ENCODE measurements around the gene IL1RL2. TPM values are rescaled to one million over a fixed set of nuclear protein-coding genes. Genes with fewer than 3 reads are reported as not detected.

The IL1RL2 gene
- total RNA-seq, 1 experiment from 2014 or later: not detected

DNA sequence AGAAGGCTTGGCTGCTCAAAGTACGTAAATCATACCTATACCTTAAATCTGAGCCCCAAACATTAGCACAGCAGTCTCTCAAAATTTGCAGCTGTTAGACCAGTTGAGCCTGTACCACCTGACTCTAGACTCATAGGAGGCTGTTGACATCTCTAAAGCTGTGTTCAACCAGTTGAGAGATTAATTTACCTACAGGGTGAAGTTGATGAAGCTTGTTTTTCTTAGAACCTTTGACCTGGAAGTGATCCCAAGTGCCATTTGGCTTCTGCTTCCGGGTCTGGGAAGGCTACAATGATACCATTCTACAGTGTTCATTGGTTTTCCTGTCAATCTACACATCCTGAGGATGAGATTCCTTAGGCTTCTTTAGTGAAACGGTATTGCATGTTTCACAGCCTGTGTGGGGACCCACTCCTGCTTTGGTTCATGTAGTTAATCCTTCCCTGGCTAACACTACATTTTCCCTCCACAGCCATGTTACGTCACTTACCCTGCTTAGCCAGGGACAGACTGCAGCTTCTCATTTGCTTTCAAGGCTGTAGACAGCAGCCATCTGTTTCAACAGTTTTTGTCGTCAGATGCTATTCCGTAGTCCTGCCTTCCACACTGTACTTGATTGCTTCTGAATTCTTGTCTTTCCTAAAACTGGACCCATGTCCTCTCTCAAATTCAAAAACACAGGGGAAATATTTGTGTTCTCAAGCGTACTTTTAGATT is 4.7 kb upstream of the IL1RL2 start (continued):
- TF ChIP-seq ZNF425 (CRISPR knock-in tag; conservative IDR thresholded peaks at IDR 0.05): no peak
- TF ChIP-seq RELA (CRISPR knock-in tag; IDR thresholded peaks at IDR 0.05; ENCODE audit: borderline replicate concordance): no peak
- no peak for TF ChIP-seq ZNF263 (CRISPR knock-in tag; IDR thresholded peaks at IDR 0.05; ENCODE audit: low read depth)
- no peak for TF ChIP-seq ZNF138 (CRISPR knock-in tag; conservative IDR thresholded peaks at IDR 0.05)
- TF ChIP-seq, protein P1, sequence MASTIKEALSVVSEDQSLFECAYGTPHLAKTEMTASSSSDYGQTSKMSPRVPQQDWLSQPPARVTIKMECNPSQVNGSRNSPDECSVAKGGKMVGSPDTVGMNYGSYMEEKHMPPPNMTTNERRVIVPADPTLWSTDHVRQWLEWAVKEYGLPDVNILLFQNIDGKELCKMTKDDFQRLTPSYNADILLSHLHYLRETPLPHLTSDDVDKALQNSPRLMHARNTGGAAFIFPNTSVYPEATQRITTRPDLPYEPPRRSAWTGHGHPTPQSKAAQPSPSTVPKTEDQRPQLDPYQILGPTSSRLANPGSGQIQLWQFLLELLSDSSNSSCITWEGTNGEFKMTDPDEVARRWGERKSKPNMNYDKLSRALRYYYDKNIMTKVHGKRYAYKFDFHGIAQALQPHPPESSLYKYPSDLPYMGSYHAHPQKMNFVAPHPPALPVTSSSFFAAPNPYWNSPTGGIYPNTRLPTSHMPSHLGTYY (CRISPR knock-in tag; IDR thresholded peaks at IDR 0.05): no peak
- TF ChIP-seq, protein P2, sequence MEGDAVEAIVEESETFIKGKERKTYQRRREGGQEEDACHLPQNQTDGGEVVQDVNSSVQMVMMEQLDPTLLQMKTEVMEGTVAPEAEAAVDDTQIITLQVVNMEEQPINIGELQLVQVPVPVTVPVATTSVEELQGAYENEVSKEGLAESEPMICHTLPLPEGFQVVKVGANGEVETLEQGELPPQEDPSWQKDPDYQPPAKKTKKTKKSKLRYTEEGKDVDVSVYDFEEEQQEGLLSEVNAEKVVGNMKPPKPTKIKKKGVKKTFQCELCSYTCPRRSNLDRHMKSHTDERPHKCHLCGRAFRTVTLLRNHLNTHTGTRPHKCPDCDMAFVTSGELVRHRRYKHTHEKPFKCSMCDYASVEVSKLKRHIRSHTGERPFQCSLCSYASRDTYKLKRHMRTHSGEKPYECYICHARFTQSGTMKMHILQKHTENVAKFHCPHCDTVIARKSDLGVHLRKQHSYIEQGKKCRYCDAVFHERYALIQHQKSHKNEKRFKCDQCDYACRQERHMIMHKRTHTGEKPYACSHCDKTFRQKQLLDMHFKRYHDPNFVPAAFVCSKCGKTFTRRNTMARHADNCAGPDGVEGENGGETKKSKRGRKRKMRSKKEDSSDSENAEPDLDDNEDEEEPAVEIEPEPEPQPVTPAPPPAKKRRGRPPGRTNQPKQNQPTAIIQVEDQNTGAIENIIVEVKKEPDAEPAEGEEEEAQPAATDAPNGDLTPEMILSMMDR (IDR thresholded peaks at IDR 0.05): no peak
- TF ChIP-seq OVOL2 (CRISPR knock-in tag; IDR thresholded peaks at IDR 0.05; ENCODE audit: borderline replicate concordance): no peak
- TF ChIP-seq HMGA2 (CRISPR knock-in tag; IDR thresholded peaks at IDR 0.05): no peak
- TF ChIP-seq FOXK1 (CRISPR knock-in tag; IDR thresholded peaks at IDR 0.05): no peak

GRCh38 chr2:102184018-102184417 is 2.8 kb upstream of the IL1RL2 start:
- ATAC-seq (no peak), DNase-seq (ENCODE audit: low spot score) (no peak)
- Mint-ChIP-seq H3K4me1 (peaks cover 3% of the 10 kb centered on the region; the same call in 1 of the 2 replicates), H3K4me3 (no peak overlapping the region), H3K27me3 (ENCODE audit: low read depth) (peaks cover 38% of the 10 kb centered on the region), H3K36me3 (peaks cover 2% of the 10 kb centered on the region; the same call in 1 of the 2 replicates), H3K9me3 (peaks cover 3% of the 10 kb centered on the region), H3K27ac (no peak overlapping the region)
- TF ChIP-seq, protein P3, sequence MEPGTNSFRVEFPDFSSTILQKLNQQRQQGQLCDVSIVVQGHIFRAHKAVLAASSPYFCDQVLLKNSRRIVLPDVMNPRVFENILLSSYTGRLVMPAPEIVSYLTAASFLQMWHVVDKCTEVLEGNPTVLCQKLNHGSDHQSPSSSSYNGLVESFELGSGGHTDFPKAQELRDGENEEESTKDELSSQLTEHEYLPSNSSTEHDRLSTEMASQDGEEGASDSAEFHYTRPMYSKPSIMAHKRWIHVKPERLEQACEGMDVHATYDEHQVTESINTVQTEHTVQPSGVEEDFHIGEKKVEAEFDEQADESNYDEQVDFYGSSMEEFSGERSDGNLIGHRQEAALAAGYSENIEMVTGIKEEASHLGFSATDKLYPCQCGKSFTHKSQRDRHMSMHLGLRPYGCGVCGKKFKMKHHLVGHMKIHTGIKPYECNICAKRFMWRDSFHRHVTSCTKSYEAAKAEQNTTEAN (CRISPR knock-in tag; IDR thresholded peaks at IDR 0.05): no peak
- no peak for TF ChIP-seq CREM (CRISPR knock-in tag; IDR thresholded peaks at IDR 0.05)
- no peak for TF ChIP-seq MYBL2 (CRISPR knock-in tag; IDR thresholded peaks at IDR 0.05)
- no peak for TF ChIP-seq ATF1 (CRISPR knock-in tag; IDR thresholded peaks at IDR 0.05)
- TF ChIP-seq TEAD1 (CRISPR knock-in tag; IDR thresholded peaks at IDR 0.05): no peak
- ChIA-PET CTCF (interaction anchor here (1.3 to 3.0 kb wide), 2 partner anchors 57 to 178 kb away, joined by 3 to 10 read pairs; no protein-coding TSS in a partner anchor), POLR2A (no interaction called here)

- Mint-ChIP-seq H3K9me3 (peaks cover 3% of the 10 kb centered on the region), H3K27ac (no peak overlapping the region), H3K27me3 (ENCODE audit: low read depth) (peaks cover 43% of the 10 kb centered on the region), H3K4me1 (peaks cover 3% of the 10 kb centered on the region; the same call in 1 of the 2 replicates), H3K4me3 (no peak overlapping the region), H3K36me3 (peaks cover 2% of the 10 kb centered on the region; the same call in 1 of the 2 replicates)
- ChIA-PET POLR2A (no interaction called here), CTCF (interaction anchor here (1.3 to 3.0 kb wide), 2 partner anchors 56 to 179 kb away, joined by 3 to 10 read pairs; no protein-coding TSS in a partner anchor)
- ATAC-seq (no peak), DNase-seq (ENCODE audit: low spot score) (no peak)
- TF ChIP-seq ZNF512 (CRISPR knock-in tag; IDR thresholded peaks at IDR 0.05; ENCODE audit: borderline replicate concordance) (no peak), MXD4 (CRISPR knock-in tag; IDR thresholded peaks at IDR 0.05; ENCODE audit: borderline replicate concordance) (no peak), MAX (CRISPR knock-in tag; IDR thresholded peaks at IDR 0.05) (no peak), IRF2 (CRISPR knock-in tag; IDR thresholded peaks at IDR 0.05; ENCODE audit: borderline replicate concordance, low read depth) (no peak), NR2C2 (CRISPR knock-in tag; IDR thresholded peaks at IDR 0.05) (no peak), ATF2 (CRISPR knock-in tag; IDR thresholded peaks at IDR 0.05; ENCODE audit: borderline replicate concordance, low read depth) (no peak), ELF4 (CRISPR knock-in tag; IDR thresholded peaks at IDR 0.05; ENCODE audit: low read depth) (no peak), TP53 (CRISPR knock-in tag; IDR thresholded peaks at IDR 0.05) (no peak)
- TF ChIP-seq, protein P4, sequence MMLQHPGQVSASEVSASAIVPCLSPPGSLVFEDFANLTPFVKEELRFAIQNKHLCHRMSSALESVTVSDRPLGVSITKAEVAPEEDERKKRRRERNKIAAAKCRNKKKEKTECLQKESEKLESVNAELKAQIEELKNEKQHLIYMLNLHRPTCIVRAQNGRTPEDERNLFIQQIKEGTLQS (CRISPR knock-in tag; conservative IDR thresholded peaks at IDR 0.05): no peak
Measured at GRCh38 chr2:102184568-102184967, 2.3 kb upstream of the IL1RL2 start.
